IPS-11a (cell line): ENCODE results near the gene DVL1.
A peak's percentile ranks its signal among the peaks of the same experiment; 100 is the strongest.
"Not testable (repeated sequence)": the region's sequence is repeated elsewhere in the genome, so short reads cannot be mapped to it uniquely, and the experiment has no call there.

Source experiments
- H3K4me3 ChIP-seq: one replicate; pipeline ENCODE4 v1.5.1; 2013; ENCODE audit warnings: low read depth, low read length, control low read depth

The DVL1 gene

DNA sequence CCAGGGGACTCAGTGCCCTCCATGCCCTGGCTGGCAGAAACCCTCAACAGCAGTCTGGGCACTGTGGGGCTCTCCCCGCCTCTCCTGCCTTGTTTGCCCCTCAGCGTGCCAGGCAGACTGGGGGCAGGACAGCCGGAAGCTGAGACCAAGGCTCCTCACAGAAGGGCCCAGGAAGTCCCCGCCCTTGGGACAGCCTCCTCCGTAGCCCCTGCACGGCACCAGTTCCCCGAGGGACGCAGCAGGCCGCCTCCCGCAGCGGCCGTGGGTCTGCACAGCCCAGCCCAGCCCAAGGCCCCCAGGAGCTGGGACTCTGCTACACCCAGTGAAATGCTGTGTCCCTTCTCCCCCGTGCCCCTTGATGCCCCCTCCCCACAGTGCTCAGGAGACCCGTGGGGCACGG lies 21.0 kb downstream of the DVL1 start:
- H3K4me3 ChIP-seq, result no peak overlapping the region

DNA sequence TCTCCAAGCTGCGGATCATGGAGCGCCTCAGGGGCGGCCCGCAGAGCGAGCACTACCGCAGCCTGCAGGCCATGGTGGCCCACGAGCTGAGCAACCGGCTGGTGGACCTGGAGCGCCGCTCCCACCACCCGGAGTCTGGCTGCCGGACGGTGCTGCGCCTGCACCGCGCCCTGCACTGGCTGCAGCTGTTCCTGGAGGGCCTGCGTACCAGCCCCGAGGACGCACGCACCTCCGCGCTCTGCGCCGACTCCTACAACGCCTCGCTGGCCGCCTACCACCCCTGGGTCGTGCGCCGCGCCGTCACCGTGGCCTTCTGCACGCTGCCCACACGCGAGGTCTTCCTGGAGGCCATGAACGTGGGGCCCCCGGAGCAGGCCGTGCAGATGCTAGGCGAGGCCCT lies 21.9 kb downstream of the DVL1 start:
- no peak overlapping the region for H3K4me3 ChIP-seq

GRCh38 chr1:1326075-1326605 lies 23.1 kb downstream of the DVL1 start:
- no peak overlapping the region for H3K4me3 ChIP-seq

GRCh38 chr1:1325288-1326074 lies 23.7 kb downstream of the DVL1 start:
- H3K4me3 ChIP-seq, result peak overlapping the region; percentile 66

DNA sequence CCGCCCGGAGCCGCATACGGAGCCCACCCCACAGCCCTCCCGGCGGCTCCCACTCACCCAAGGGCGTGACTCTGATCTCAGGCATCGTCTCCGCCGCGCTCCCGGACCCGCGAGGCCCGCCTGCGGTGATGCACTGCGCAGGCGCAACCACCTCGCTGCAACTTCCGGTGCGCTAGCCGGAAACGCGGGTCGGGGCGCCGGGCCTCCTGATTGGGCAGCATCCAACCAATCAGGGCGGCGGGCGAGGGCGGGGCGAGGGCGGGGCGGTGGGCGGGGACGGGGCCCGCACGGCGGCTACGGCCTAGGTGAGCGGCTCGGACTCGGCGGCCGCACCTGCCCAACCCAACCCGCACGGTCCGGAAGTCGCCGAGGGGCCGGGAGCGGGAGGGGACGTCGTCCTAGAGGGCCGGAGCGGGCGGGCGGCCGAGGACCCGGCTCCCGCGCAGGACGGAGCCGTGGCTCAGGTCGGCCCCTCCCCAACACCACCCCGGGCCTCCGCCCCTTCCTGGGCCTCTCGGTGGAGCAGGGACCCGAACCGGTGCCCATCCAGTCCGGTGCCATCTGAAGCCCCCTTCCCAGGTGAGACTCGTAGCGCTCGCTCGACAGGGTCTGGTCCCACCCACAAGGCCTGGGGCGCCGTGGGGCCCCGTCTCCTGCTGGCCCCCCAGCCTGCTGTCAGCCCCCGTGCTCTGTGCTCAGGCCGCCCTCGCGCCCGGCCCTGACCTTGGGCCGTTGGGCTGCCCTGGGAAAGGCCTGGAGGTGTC lies 24.5 kb downstream of the DVL1 start, which contains the start of the genes CPTP and INTS11:
Gene CPTP (plus strand): TSS at position 279 of the 764 bp plus-strand sequence. CDS start 2,109 bp downstream, outside the sequence.
Gene INTS11 (minus strand): TSS at position 137 of the 764 bp plus-strand sequence. CDS start 52 bp downstream, at position 85.
- H3K4me3 ChIP-seq, result peak within 1 kb of the TSS; percentile 82

DNA sequence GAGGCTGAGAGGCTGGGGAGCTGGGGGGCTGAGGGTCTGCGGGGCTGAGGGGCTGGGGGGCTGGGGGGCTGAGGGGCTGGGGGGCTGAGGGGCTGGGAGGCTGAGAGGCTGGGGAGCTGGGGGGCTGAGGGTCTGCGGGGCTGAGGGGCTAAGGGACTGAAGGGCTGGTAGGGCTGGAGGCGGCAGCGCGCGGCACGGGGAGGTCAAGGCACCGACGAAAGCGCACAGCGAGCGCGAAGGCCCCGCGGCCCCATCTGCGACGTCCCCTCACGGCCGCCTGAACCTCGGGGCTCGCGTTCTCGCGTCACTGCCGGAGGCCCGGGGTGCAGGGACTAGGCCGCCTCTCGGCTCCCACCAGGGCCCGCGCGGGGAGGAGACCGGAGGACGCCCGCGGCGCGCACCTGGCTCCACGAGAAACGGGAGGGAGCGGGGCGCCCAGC lies 25.1 kb downstream of the DVL1 start:
- peak overlapping the region; percentile 82 for H3K4me3 ChIP-seq

- H3K4me3 ChIP-seq, result no peak overlapping the region
Measured at GRCh38 chr1:1322952-1323351, 26.3 kb downstream of the DVL1 start.

DNA sequence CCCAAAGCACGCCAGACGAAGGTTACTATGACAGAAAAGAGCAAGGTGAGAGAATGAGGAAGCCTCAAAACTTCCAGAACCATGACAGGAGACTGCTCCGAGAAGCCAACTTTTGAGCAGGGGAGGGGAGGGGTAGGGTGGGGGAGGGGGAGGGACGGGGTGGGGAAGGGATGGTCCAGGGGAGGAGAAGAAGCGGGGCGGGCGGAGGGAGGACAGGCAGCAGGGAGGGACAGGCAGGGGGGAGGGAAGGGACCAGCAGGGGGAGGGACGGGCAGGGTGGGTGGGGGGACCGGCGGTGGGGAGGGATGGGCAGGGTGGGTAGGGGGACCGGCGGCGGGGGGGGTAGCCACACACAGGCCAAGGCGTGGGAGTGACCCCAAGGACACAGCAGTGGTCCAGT lies 26.8 kb downstream of the DVL1 start:
- H3K4me3 ChIP-seq, result no peak overlapping the region

DNA sequence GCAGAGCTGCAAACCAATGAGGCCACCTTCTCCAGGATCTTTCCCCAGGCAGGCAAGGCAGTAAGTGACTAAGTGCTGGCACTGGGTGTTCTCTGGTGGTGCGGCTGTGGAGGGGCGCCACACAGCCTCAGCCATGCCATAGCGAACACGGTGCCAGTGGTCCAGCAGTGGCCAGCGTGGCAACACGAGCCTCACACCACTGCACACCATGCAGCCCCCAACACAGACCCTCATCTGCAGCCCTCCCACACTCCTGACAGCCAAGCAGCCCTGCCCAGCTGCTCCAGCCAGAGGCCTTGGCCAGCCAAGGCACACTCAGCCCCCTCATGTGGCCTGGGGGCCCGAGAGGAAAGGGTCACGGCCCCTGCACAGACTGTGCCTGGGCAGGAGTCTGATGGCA lies 27.7 kb downstream of the DVL1 start:
- no peak overlapping the region for H3K4me3 ChIP-seq

DNA sequence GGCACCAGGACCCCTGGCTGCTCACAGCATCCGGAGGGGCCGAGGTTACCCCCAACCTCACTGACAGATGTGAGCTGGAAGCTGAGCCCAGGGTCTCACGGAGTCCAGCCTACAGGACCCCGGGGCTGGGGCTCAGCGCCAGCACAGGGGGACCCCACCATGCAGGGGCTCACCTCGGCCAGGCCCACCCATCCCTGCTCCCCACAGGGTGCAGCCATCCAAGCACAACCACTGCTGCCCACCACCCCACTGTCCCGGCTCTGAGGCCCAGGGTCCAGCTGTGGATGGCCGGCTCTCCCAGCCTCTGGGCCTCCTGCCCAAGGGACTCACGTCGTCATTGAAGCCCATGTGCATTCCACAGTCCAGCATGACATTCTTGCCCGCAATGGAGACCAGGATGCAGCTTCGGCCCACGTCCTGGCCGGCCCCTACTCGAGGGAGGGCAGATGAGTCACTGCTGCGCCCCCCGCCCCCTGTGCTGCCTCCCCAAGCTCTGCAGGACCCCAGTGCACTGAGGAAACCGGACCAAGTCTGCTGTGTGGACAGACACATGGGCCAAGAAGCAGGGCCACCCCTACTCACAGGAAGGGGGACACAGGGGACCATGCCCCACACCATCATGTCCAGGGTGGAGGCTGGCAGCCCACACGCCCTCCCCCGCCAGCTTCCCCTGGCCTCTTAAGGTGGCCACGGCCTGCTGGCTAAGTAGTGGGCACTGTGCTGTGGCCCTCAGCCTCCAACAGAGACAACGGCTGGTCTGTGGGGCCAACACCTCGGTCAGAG lies 28.4 kb downstream of the DVL1 start:
- H3K4me3 ChIP-seq, result no peak overlapping the region

- no peak overlapping the region for H3K4me3 ChIP-seq
Measured at GRCh38 chr1:1319646-1319941, 29.6 kb downstream of the DVL1 start.

DNA sequence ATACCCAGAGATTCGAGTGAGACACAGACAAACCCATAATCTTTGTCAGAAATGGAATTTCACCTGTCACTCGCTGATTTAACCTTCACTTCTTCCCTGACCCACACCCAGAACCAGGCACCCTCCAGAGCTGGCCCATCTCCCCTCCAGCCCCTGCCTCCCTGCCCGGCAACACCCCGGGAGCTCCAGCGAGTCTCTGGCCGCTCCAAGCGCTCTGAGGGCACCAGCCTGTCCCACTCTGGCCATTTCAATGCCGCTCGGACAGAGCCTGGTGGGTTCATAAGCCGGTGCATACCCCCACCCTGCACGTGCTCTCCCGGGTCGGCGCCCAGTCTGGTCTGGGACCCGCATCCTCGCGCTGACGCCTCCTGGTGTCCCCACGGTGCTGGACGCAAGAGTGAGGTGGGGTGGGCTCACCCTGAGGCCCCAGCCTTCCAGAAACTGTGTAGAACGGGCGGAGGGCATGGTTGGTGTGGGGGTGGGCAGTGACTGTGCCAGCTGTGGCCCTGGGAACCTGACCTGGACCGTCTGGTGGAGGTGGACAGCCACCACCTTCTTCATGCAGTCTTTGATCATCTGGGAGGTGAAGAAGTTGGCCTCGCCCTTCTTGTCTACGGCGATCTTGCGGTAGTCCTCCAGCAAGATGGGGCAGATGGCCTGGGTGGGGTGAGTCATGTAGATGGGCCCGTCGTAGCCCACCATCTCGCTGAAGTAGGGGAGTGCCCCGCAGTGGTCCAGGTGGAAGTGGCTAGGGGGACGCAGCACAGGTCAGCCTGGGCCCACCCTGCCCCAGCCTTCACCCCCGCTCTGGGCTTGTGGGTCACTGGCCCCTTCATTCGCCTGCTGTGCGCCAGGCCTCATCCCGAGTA lies 30.2 kb downstream of the DVL1 start:
- no peak overlapping the region for H3K4me3 ChIP-seq

DNA sequence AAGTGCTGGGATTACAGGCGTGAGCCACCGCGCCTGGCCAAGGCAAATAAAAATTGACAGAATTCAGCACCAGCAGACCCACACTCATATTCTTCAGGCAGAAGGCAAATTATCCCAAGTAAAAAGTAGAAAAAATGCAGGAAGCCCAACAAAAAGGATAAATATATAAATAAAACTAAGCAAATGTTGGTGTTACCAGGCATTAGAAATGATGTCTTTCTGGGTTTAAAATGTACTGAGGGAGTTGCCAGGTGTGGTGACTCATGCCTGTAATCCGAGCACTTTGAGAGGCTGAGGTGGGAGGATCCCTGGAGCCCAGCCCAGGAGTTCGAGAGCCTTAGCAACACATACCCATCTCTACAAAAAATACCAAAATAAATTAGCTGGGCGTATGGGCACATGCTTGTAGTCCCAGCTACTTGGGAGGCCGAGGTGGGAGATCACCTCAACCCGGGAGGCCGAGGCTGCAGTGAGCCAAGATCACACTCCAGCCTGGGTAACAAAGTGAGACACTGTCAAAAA lies 31.0 kb downstream of the DVL1 start:
- H3K4me3 ChIP-seq, result no peak overlapping the region

- H3K4me3 ChIP-seq, result no peak overlapping the region
Measured at GRCh38 chr1:1317420-1317819, 31.8 kb downstream of the DVL1 start.

GRCh38 chr1:1316199-1316598 lies 33.0 kb downstream of the DVL1 start:
- not testable (repeated sequence) for H3K4me3 ChIP-seq

- H3K4me3 ChIP-seq, result no peak overlapping the region
Measured at GRCh38 chr1:1315435-1315954, 33.7 kb downstream of the DVL1 start.

- H3K4me3 ChIP-seq, result no peak overlapping the region
Measured at GRCh38 chr1:1314678-1315335, 34.4 kb downstream of the DVL1 start.

DNA sequence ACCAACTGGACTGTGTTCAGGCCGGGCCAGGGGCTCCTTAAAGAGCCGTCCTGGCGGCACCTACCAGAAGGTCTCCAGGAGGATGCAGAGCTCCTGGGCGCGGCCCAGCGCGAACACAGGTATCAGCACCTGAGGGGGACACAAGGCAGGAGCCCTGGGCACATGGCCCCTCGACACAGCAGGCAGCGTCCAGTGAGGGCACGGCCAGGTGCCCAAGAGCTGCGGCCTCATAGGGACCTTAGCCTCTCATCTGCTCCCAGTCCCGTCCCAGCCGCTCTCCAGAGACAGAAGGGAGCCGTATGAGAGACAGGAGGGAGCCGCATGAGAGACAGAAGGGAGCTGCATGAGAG lies 35.0 kb downstream of the DVL1 start:
- no peak overlapping the region for H3K4me3 ChIP-seq

GRCh38 chr1:1313500-1314236 lies 35.5 kb downstream of the DVL1 start:
- no peak overlapping the region for H3K4me3 ChIP-seq
